GM18505 (cell line): ENCODE results near the gene PLCL1.

Experiments used
- ATAC-seq: cut with Tn5 transposase; IDR thresholded peaks from one replicate; pipeline ENCODE4 v1.9.1; 2021; ENCODE audit not compliant: unreplicated experiment
- POLR2A ChIP-seq: IDR thresholded peaks from 4 replicates; pipeline ENCODE4 v1.6.1; 2011; ENCODE audit warnings: borderline replicate concordance; ENCODE audit not compliant: insufficient read depth, insufficient read length; ENCODE audit errors: extremely low read depth

Gene PLCL1

DNA sequence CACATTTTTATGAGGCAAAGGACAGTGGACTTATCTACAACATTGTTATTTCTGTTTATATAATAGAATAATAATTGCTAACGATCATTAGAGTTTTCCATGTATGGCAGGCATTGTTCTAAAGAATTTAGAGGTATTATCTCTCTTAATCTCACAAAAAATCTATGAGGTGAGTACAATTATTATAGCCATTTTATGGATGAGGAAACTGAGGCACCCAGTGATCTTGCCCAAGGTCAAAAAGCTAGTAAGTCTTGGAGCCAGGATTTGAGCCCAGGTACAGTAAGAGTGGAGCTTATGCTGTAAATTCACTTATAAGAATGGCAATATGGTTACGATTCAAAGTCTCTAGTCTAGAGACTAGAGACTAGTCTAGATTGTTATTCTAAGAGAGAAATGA is 331.7 kb downstream of the PLCL1 start:
- TF ChIP-seq POLR2A: no peak
- no peak for ATAC-seq

DNA sequence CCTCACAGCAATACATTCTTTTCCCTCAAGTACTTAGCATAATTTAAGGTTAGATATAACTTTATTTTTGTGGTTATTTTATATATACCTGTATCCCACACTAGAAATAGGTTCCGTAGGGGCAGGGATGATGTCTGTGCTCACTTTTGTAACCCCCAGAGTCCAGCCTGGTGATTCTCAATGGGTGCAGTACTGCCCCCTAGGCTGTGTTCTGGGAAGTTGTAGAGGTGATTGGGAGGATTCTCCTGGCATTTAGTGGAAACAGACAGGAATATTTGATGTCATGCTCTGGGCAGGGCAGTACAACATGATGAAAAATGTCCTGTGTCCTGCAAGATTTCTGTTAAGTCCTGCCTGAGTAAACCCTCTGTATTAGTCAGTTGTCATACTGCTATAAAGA is 333.3 kb downstream of the PLCL1 start:
- no peak for TF ChIP-seq POLR2A
- ATAC-seq: no peak

DNA sequence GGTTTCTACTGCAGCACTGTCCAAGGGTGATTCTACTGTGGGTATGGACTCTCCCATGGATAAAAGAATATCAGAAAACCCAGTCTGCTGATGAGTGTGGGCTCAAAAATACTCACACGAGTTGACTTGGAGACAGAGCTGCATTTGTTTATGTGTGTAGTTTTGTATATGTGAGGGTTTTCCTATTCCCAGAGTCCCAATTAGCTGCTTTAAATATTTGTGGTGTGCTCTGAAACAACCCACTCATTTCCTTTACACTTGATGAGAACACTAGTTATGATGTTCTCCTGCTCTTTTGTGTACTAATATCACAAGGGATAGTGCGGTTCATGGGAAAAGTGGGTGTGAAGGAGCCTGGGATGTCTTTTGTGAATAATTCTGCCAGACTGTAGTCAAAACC is 337.3 kb downstream of the PLCL1 start:
- ATAC-seq: no peak
- no peak for TF ChIP-seq POLR2A

DNA sequence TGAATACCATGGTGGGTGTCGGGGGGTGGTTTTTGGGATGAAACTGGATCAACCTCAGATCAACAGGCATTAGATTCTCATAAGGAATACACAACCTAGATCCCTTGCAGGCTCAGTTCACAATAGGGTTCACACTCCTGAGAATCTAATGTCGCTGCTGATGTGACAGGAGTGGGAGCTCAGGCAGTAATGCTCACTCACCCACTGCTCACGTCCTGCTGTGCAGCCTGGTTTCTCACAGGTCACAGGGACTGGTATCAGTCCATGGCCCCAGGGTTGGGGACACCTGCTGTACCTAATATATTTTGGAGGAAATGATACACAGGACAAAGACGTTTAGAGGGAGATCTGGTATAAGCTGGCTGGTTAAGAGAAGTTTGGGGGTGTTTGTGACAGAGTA is 338.8 kb downstream of the PLCL1 start:
- TF ChIP-seq POLR2A: no peak
- ATAC-seq: no peak

DNA sequence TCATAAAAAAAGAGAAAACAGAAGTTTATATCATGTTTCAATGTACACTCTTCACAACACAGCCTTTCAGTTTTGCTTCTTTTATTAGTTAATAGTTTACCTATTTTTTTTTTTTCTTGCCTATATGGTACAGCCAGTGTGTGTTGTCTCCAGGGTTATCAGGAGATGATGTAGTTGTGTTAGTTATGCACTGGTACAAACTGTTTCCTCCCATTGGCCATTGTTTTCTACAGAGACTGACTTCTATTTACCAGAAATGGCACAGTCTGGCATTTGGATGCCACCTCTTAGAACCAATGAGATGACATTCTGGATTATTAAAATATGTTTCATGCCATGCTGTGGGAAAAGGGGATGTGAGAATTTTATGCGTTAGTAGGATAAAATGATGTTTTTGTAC is 339.4 kb downstream of the PLCL1 start:
- TF ChIP-seq POLR2A: no peak
- ATAC-seq: no peak

DNA sequence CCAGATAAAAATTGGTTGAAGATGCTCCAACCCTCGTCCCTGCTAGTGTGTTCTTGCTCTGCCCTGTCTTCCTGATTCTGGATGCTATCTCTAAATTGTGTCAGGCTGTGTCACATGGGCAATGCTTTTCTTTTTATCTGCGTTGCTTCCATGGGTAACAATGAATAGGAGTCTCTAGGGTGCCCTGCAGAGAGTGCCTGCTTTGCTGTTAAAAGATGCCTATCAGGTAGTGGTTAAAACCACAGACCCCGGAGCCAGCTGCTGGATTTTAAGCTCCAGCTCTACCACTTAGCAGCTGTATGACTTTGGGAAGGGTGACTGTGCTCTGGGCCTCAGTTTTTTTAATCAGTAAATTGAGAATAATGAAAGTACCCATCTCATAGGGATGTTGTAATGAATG is 340.3 kb downstream of the PLCL1 start:
- no peak for ATAC-seq

DNA sequence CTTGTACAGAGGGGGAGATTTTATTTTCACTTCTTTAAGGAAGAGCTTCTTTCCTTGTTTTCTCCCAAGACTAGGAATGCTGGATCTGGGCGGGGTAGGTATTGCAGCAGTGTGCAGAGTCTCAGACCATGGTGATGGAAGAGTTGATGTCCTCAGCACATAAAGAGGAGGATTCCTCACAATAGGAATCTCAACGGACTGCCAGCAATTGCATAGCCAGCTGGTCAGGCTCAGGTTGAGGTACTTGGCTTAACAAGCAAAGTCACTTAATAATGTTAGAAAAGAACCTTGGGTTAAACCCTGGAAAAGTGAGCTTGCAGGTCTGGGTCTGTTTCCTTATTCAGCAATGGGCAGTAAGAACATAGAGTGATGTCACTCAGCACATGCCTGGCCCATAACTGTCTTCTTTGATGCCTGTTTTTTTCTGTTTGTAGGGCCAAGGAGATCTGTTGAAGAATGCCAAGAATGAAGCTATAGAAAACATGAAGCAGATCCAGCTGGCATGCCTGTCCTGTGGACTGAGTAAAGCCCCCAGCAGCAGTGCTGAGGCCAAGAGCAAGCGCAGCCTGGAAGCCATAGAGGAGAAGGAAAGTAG is 342.1 kb downstream of the PLCL1 start:
- TF ChIP-seq POLR2A: no peak
- ATAC-seq: no peak

More for the DNA sequence above, 340.3 kb downstream of the PLCL1 start:
- TF ChIP-seq POLR2A: no peak

DNA sequence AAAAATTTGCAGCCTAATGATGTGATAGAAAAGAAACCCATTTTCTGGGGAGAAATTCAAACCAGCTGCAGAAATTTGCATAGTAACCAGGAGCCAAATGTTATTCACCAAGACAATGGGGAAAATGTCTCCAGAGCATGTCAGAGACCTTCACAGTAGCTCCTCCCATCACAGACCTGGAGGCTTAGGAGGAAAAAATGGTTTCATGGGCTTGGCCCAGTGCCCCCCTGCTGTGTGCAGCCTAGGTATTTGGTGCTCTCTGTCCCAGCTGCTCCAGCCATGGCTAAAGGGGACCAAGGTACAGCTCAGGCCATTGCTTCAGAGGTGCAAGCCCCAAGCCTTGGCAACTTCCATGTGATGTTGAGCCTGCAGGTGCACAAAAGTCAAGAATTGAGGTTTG is 352.9 kb downstream of the PLCL1 start:
- no peak for ATAC-seq
- TF ChIP-seq POLR2A: no peak

DNA sequence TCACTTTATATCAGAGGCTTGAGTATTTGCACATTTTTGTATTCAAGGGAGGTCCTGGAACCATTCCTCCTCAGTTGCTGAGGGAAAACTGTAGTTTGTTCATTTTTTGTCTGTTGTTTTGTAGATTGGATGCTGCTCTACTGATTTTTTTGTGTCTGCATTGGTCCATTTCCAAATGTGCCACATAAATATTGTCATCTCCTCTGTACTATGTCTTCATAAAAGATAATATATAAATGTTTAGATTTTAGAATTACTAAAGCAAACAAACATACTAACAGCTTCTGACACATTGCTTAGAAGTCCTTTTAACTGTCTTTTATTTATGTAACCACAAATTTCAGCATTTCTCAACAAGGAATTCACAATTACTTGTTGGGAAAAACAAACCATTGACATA is 356.8 kb downstream of the PLCL1 start:
- no peak for TF ChIP-seq POLR2A
- no peak for ATAC-seq

DNA sequence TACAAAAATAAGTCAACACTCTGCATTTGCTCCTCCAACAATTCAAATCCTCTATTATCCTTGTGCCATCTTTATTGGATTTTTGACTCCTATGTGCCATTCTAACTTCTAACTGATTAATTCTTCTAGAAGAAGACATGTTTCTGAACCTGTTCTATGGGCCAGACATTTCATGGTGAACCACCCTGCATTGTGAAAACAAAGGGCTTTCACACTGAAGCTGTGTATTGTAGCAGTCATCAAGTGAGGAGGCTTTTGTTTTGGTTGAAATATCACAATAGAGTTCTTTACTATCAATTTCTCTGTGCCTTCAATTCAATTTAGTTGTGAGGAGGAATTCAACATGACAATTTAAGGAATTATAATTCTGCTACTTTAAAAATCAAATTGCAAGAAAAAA is 357.9 kb downstream of the PLCL1 start:
- ATAC-seq: no peak
- TF ChIP-seq POLR2A: no peak

DNA sequence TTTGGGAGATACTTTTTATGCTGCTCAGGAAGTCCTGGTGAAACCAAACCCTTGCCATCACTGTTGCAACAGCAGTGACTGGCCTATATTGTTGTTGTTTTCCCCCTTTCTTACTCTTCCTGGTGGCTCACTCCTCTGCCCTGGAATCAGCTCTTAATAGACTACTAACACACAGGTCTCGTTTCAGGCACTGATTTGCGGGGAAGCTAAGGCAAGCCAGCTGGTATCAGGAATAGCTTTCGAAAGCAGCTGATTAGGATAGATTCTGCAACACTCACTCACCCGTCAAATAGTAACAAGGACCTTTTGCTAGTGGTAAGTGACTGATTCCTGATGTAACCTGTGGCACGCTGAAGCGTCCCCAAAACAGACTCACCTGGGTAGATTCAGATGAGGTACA is 360.4 kb downstream of the PLCL1 start:
- TF ChIP-seq POLR2A: no peak
- no peak for ATAC-seq

DNA sequence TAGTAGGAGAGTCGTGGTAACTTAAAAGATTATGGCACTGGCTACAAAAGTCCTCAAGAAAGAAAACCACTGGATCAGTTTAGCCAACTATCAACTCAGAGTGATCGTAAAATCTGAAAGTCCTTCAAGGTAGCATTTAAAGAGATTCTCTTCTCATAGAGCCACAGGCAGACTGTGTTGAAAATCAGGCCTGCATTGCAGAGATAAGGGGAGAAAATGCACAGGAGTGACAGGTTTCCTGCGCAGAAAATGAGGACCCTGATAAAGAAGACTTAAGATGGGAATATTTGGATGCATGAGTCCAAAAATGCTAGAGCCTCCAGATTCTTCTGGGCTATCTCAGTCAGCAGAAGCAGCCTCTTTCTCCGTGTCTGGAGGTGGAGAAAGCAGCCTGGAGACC is 360.9 kb downstream of the PLCL1 start:
- no peak for ATAC-seq
- TF ChIP-seq POLR2A: no peak

DNA sequence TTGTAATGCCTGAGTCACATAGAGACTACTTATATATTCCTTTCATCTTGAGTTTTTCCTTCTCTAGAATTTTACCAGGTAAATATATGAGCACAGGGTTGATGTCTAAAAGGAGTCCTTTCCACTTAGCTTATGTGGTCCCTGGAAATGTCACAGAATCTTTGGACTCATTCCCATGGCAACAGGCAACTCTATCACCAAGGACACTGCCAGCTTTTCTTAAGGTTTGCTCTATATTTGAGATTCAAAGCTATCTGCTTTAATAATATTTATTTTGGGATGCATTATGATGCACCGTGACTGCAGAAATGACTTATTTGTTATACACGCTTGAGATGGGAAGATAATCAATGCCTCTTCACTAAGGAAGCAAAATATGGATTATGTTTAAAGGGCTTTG is 363.0 kb downstream of the PLCL1 start:
- TF ChIP-seq POLR2A: no peak
- ATAC-seq: no peak

DNA sequence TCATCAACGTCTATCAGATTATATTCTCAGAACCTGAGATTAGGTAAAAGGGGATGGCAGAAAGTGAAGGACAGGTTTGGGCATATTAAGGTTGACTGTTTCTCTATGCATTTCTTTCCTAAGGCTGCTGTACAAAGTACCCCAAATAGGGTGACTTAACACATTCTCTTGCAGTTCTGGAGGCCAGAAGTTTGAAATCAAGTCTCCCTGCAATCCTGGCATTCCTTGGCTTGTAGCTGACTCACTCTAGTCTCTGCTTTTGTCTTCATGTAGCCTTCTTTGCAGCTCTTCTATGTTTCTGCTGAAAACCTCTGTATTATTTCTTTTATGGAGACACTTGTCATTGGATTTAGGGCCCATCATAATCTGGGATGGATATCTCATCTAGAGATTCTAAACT is 364.3 kb downstream of the PLCL1 start:
- ATAC-seq: no peak
- TF ChIP-seq POLR2A: no peak

DNA sequence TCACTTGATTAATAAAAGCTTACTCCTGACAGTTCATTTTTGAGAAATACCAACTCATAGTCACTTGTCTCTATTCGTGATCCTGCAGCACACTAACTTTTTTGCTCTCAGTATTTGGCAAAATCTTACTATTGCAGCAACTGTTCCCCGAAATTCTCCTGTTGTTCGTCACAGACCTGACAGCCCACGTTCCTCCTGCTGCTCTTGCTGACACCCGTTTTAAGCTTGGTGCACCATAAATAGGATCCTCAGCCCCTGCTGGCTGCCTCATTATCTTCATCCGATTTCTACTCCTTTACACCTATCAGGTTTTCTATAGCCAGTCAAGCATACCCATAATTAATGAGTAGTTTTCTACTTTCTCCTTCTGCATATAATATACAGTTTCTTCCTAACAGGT is 368.8 kb downstream of the PLCL1 start:
- ATAC-seq: no peak
- TF ChIP-seq POLR2A: no peak

DNA sequence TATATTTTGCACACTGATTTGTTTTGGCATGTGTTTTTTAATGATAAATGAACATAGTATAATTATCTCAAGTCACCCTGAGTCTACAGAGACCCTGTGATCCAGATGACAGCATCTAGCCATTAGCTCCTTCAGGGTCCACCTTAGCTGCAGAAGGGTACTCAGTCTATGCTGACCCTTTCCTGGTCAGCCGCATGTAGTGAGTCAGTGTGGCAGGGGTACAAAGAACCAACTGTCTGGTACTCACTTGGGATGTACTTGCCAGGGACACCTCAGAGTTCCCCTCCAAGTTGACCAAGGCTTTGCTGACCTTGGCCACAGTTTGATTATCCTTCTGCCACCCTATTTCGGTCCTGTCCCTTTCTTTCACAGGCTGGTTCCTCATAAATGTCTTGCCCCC is 369.5 kb downstream of the PLCL1 start:
- TF ChIP-seq POLR2A: no peak
- ATAC-seq: no peak

DNA sequence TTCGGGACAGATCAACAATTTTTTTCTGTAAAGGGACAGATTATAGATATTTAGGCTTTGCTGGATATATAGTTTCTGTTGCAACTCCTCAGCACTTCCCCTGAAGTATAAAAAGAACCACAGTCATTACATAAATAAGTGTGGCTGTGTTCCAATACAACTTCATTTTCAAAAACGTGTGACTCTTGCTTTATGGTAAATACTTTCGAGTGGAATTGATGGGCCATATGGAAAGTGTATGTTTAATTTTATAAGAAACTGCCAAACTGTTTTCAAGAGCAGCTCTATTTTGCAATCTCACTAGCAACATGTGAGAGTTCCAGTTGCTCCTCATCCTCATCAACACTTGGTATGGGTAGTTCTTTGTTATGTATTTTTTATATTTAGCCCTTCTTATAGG is 370.9 kb downstream of the PLCL1 start:
- ATAC-seq: no peak
- TF ChIP-seq POLR2A: no peak
